ENCODE data around the gene BNIP5.
A peak's percentile ranks its signal among the peaks of the same experiment; 100 is the strongest.

Gene BNIP5

GRCh38 chr6:36290668-36291620 is 45.7 kb downstream of the BNIP5 start:
- no peak for DNase-seq

GRCh38 chr6:36289281-36289878 is 47.3 kb downstream of the BNIP5 start:
- DNase-seq, result peak; percentile 50

- no peak for DNase-seq
Observed at GRCh38 chr6:36286858-36287257, 49.8 kb downstream of the BNIP5 start.

- DNase-seq, result no peak
Observed at GRCh38 chr6:36285797-36286196, 50.9 kb downstream of the BNIP5 start.

GRCh38 chr6:36285187-36285671 is 51.5 kb downstream of the BNIP5 start:
- DNase-seq, result no peak

GRCh38 chr6:36284359-36284758 is 52.3 kb downstream of the BNIP5 start:
- DNase-seq, result no peak

- DNase-seq, result no peak
Observed at GRCh38 chr6:36283608-36284007, 53.1 kb downstream of the BNIP5 start.

- DNase-seq, result no peak
Observed at GRCh38 chr6:36280983-36281382, 55.7 kb downstream of the BNIP5 start.

- no peak for DNase-seq
Observed at GRCh38 chr6:36280467-36280866, 56.2 kb downstream of the BNIP5 start.

- DNase-seq, result no peak
Observed at GRCh38 chr6:36277946-36278470, 58.7 kb downstream of the BNIP5 start.

GRCh38 chr6:36276581-36277536 is 59.8 kb downstream of the BNIP5 start:
- no peak for DNase-seq

- no peak for DNase-seq
Observed at GRCh38 chr6:36273802-36274514, 62.7 kb downstream of the BNIP5 start.

- no peak for DNase-seq
Observed at GRCh38 chr6:36273067-36273466, 63.6 kb downstream of the BNIP5 start.

GRCh38 chr6:36272234-36272633 is 64.5 kb downstream of the BNIP5 start:
- DNase-seq, result no peak

- DNase-seq, result no peak
Observed at GRCh38 chr6:36269834-36270705, 66.6 kb downstream of the BNIP5 start, which contains the start of gene PNPLA1. Gene PNPLA1 (plus strand): TSS chr6:36270060. CDS start chr6:36270460, 400 bp downstream.

GRCh38 chr6:36268478-36269275 is 68.0 kb downstream of the BNIP5 start:
- no peak for DNase-seq

- DNase-seq, result no peak
Observed at GRCh38 chr6:36267731-36268477, 68.8 kb downstream of the BNIP5 start.

- no peak for DNase-seq
Observed at GRCh38 chr6:36266913-36267644, 69.6 kb downstream of the BNIP5 start.

Data from NCI-H1417 treated with DMSO at 0.1 percent for 48 hours (cell line).